Ovary (tissue), 3 donors: Measurements from ENCODE around the gene AGXT2.

Experiments
- CTCF ChIP-seq, 3 donors: fragments of 450-650 bp in 2 of 3; fragments of 200-600 bp in 1 of 3; IDR thresholded peaks; one replicate each; pipeline versions ENCODE4 v1.5.1 to v1.8.0; 2016 to 2022; ENCODE audit warnings: antibody characterized with exemption in 3 of 3, mild to moderate bottlenecking in 1 of 3
- POLR2A ChIP-seq: fragments of 450-650 bp; IDR thresholded peaks from one replicate; pipeline ENCODE4 v1.6.1; 2017; ENCODE audit warnings: antibody characterized with exemption, mild to moderate bottlenecking, moderate library complexity
- donor health status: DM: no; HTN: no; CAD: no.

GRCh38 chr5:35094948-35095347, 47.2 kb upstream of the AGXT2 start:
- TF ChIP-seq POLR2A (no peak), CTCF (IDR thresholded peaks at IDR 0.05) (no peak)
